Adrenal gland (tissue), 19 donors: ENCODE measurements around the gene TBC1D30. TPM values are rescaled to one million over a fixed set of nuclear protein-coding genes. Genes with fewer than 3 reads are reported as not detected.
"Not testable (repeated sequence)": the region's sequence is repeated elsewhere in the genome, so short reads cannot be mapped to it uniquely, and the experiment has no call there.

ENCODE experiments used
- DNase-seq, 7 donors: peaks; one replicate each; pipeline ENCODE4 v3.0.0-alpha.2; 2019 to 2020
- H3K27ac ChIP-seq, 5 donors: fragments of 200-600 bp; sonication (generic) in 4 of 5; 1 replicate in 3 of 5; 2 replicates in 2 of 5; pipeline versions ENCODE4 v1.5.1 to v1.8.0; 2016 to 2020; ENCODE audit warnings: mild to moderate bottlenecking in 1 of 5
- H3K27me3 ChIP-seq: fragments of 200-600 bp; 2 replicates; pipeline ENCODE4 v1.8.0; 2021
- H3K36me3 ChIP-seq, 2 donors: fragments of 200-600 bp; replicated peaks in 1 of 2; 1 replicate in 1 of 2; 2 replicates in 1 of 2; pipeline versions ENCODE4 v1.5.1 to v1.8.0; 2018 to 2022
- H3K4me1 ChIP-seq, 2 donors: fragments of 200-600 bp; replicated peaks in 1 of 2; 1 replicate in 1 of 2; 2 replicates in 1 of 2; pipeline versions ENCODE4 v1.5.1 to v1.8.0; 2018 to 2021
- H3K4me3 ChIP-seq, 4 donors: fragments of 200-600 bp; sonication (generic) in 3 of 4; one replicate each; pipeline ENCODE4 v1.5.1; 2016 to 2018
- H3K9me3 ChIP-seq, 3 donors: fragments of 200-600 bp; sonication (generic) in 1 of 3; replicated peaks in 1 of 3; 1 replicate in 2 of 3; 2 replicates in 1 of 3; pipeline versions ENCODE4 v1.5.1 to v1.8.0; 2016 to 2021
- POLR2A ChIP-seq, 2 donors: fragments of 450-650 bp; IDR thresholded peaks; one replicate each; pipeline ENCODE4 v1.6.1; 2017; ENCODE audit warnings: antibody characterized with exemption in 2 of 2, mild to moderate bottlenecking in 2 of 2, moderate library complexity in 1 of 2
- WGBS, 4 donors: extraction: QIAGEN DNeasy Blood & Tissue Kit in 2 of 4; methylation state at CpG; one replicate each; pipeline versions ENCODE4 v1.1.5 to v1.1.7; 2013 to 2017; 5-methylcytosine and 5-hydroxymethylcytosine counted together
- intact Hi-C, 2 donors: fragments of 100-400 bp; cut with DNase I; formaldehyde crosslinking; loops; one replicate each; pipeline versions ENCODE4 v1.14.1 to v1.15.0; 2022 to 2023
- long read RNA-seq, 10 donors: library from polyadenylated mRNA in 3 of 10; unstranded in 2 of 10; stranded (forward) in 1 of 10; transcript quantifications; one replicate each; pipeline ENCODE4 v2.0.0 and lab custom pipeline, GENCODE V29; 2021 to 2026
- polyA plus RNA-seq, 3 donors: library from polyadenylated mRNA; stranded (reverse); fragments of 200-250 nt in 2 of 3; fragments of 350-450 nt in 1 of 3; fragmentation: Illumina TruSeq in 1 of 3; extraction: RNeasy Lipid Tissue Mini Kit (QIAGEN cat#74804) in 1 of 3; gene quantifications; one replicate each; pipeline ENCODE4 v1.2.3, GENCODE V29; 2013 to 2014
- total RNA-seq, 9 donors: library from RNA; depleted of rRNA in 4 of 9; stranded (reverse); fragments of >200 nt in 4 of 9; fragments of 120-200 nt in 1 of 9; fragmentation: NEBNext Ultra II Directional in 1 of 9; extraction: Animal tissue kit (Norgen Biotek cat#: 25700) in 1 of 9; gene quantifications; one replicate each; pipeline versions ENCODE4 v1.1.0 to v1.2.4, GENCODE V29; 2013 to 2023
- TF ChIP-seq, protein P1 (sequence below), 6 experiments: fragments of 450-650 bp in 4 of 6; fragments of 200-600 bp in 2 of 6; sonication (generic) in 1 of 6; IDR thresholded peaks; 1 replicate in 5 of 6; 2 replicates in 1 of 6; pipeline versions ENCODE4 v1.5.1 to v1.8.0; 2016 to 2021; ENCODE audit warnings: antibody characterized with exemption in 6 of 6, mild to moderate bottlenecking in 2 of 6, moderate library complexity in 1 of 6
- donor health status: healthy with polysubstance abuse.
- donor health status: Bipolar disorder and iron deficiency.
- donor health status: DM: yes; HTN: yes; CAD: no.
- donor health status: DM: no; HTN: no; CAD: no.
- donor health status: DM: no; HTN: no; CAD: no.
- donor health status: DM: yes; HTN: yes; CAD: no.

The TBC1D30 gene, protein sequence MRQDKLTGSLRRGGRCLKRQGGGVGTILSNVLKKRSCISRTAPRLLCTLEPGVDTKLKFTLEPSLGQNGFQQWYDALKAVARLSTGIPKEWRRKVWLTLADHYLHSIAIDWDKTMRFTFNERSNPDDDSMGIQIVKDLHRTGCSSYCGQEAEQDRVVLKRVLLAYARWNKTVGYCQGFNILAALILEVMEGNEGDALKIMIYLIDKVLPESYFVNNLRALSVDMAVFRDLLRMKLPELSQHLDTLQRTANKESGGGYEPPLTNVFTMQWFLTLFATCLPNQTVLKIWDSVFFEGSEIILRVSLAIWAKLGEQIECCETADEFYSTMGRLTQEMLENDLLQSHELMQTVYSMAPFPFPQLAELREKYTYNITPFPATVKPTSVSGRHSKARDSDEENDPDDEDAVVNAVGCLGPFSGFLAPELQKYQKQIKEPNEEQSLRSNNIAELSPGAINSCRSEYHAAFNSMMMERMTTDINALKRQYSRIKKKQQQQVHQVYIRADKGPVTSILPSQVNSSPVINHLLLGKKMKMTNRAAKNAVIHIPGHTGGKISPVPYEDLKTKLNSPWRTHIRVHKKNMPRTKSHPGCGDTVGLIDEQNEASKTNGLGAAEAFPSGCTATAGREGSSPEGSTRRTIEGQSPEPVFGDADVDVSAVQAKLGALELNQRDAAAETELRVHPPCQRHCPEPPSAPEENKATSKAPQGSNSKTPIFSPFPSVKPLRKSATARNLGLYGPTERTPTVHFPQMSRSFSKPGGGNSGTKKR
- total RNA-seq, result 10 to 100 TPM in 1 of 9 donors, 1 to 10 TPM in 8; 3.0 to 13.3 (median 5.2) TPM
- polyA plus RNA-seq, result 1 to 10 TPM; 1.2 to 3.7 (median 1.4) TPM
- long read RNA-seq, donor 1, result 0 reads
- long read RNA-seq, donor 2, result 0 reads
- long read RNA-seq, donor 3, result 0 reads
- long read RNA-seq, donor 4, result 0 reads
- long read RNA-seq, donor 5, partial matches to known transcripts, result 0 of 12 reads
- long read RNA-seq, donor 5, other reads (novel, unspliced or antisense), result 12 of 12 reads
- long read RNA-seq, donor 6, result 0 reads
- long read RNA-seq, donor 7, result 0 reads
- long read RNA-seq, donor 8, result 0 reads
- long read RNA-seq, donor 9, result 0 reads
- long read RNA-seq, donor 10, result 0 reads

DNA sequence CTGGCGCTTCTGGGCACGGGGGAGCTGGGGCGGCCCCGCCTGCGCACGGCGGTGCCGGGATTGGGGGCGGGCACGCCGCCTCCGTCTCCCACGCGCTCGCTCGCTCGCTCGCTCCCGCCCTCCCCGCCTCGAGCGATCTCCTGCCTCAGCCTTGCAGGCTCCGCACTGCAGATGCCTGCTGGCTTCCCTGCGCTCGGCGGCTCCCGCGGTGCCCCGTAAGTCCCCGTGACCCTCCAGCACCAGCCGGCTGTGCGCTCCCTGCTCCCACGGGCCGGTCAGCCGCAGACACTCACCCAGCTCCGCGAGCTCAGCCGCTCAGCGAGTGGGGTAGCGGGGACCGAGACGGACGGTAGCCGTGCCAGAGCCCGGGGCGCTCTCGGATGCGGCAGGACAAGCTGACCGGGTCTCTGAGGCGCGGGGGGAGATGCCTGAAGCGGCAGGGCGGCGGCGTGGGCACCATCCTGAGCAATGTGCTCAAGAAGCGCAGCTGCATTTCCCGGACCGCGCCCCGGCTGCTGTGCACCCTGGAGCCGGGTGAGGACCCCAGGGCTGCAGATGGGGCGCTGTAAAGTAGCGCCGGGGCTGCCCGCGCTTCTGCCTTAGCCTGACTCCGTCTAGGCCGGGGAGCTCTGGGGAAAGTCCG lies at the start of gene TBC1D30:
TBC1D30 (plus strand) TSS at position 148 of the 643 bp plus-strand sequence; CDS start at position 381, 233 bp downstream.
- TF ChIP-seq, protein P1, sequence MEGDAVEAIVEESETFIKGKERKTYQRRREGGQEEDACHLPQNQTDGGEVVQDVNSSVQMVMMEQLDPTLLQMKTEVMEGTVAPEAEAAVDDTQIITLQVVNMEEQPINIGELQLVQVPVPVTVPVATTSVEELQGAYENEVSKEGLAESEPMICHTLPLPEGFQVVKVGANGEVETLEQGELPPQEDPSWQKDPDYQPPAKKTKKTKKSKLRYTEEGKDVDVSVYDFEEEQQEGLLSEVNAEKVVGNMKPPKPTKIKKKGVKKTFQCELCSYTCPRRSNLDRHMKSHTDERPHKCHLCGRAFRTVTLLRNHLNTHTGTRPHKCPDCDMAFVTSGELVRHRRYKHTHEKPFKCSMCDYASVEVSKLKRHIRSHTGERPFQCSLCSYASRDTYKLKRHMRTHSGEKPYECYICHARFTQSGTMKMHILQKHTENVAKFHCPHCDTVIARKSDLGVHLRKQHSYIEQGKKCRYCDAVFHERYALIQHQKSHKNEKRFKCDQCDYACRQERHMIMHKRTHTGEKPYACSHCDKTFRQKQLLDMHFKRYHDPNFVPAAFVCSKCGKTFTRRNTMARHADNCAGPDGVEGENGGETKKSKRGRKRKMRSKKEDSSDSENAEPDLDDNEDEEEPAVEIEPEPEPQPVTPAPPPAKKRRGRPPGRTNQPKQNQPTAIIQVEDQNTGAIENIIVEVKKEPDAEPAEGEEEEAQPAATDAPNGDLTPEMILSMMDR (IDR thresholded peaks at IDR 0.05), result no peak
- no peak for TF ChIP-seq POLR2A (IDR thresholded peaks at IDR 0.05)
- H3K36me3 ChIP-seq, result no peaks in the 10 kb centered on the region
- peak in 6 of 7 donors; percentile 23 to 62 (median 28) for DNase-seq
- peaks cover 36% of the 10 kb centered on the region for H3K27me3 ChIP-seq
- peak within 1 kb of the TSS in 2 of 4 donors; percentile 10 to 52 for H3K4me3 ChIP-seq
- no peaks in the 10 kb centered on the region for H3K9me3 ChIP-seq
- 1 to 10% (median 1%) methylated on average over 2 to 69 of the region's 69 CpGs; no CpG with 5 or more reads in 1 of the 4 donors for WGBS, 4 donors
- H3K4me1 ChIP-seq, result peaks cover 7 to 27% of the 10 kb centered on the region in 2 donors
- intact Hi-C loops, result no loop called here
- no peak within 1 kb of the TSS for H3K27ac ChIP-seq

DNA sequence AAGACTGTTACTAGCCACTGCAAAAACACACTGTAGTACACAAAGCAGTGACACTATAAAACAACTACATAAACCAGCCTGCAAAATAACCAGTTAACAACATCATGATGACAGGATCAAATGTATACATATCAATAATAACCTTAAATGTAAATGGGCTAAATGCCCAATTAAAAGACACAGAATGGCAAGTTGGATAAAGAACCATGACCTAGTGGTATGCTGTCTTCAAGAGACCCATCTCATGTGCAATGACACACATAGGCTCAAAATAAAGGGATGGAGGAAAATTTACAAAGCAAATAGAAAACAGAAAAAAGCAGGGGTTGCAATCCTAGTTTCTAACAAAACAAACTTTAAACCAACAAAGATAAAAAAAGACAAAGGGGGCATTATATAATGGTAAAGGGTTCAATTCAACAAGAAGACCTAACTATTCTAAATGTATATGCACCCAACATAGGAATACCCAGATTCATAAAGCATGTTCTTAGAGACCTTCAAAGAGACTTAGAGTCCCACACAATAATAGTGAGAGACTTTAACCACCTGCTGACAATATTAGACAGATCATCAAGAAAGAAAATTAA lies 49.2 kb upstream of the TBC1D30 start:
- intact Hi-C loops, H3K4me1 ChIP-seq, H3K27me3 ChIP-seq, H3K9me3 ChIP-seq, H3K4me3 ChIP-seq, H3K27ac ChIP-seq, H3K36me3 ChIP-seq, DNase-seq: not testable (repeated sequence)

DNA sequence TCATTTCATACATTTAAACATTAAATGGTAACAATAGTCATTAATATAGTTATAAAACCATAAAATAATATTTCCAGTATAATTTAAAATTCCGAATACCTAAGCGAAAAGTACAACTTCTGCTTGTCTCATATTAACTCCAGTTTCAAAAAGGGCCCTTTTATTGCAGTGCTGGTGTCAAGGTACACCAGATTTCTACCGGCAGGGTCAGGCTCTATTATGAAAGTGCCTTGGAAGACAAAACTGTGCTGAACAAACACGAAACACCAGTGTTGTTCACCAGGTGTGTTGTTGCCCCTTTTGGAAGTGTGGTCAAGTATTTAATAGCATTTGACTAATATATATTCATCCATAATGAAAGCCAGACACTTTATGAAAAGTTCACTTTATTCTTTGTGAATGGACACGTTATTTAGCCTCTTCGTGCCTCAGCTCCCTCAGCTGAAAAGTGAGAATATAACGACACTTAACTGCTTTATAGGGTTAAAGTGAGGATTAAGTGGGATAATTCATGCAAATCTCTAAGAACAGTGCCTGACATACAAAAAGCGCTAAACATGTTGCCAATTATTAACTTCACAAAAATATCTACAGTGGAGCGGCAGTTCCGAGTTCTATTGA lies 45.0 kb upstream of the TBC1D30 start:
- no peak for DNase-seq
- 88 to 89% (median 89%) methylated on average over 10 of the region's 10 CpGs for WGBS, 4 donors
- TF ChIP-seq POLR2A (IDR thresholded peaks at IDR 0.05), result no peak
- TF ChIP-seq, protein P1 (IDR thresholded peaks at IDR 0.05), result no peak
- H3K36me3 ChIP-seq, result no peaks in the 10 kb centered on the region
- no peaks in the 10 kb centered on the region for H3K27me3 ChIP-seq
- no peak overlapping the region for H3K4me3 ChIP-seq
- no peaks in the 10 kb centered on the region for H3K9me3 ChIP-seq
- H3K27ac ChIP-seq, result no peak overlapping the region
- peaks cover 12 to 14% of the 10 kb centered on the region in 2 donors for H3K4me1 ChIP-seq
- intact Hi-C loops, result no loop called here

DNA sequence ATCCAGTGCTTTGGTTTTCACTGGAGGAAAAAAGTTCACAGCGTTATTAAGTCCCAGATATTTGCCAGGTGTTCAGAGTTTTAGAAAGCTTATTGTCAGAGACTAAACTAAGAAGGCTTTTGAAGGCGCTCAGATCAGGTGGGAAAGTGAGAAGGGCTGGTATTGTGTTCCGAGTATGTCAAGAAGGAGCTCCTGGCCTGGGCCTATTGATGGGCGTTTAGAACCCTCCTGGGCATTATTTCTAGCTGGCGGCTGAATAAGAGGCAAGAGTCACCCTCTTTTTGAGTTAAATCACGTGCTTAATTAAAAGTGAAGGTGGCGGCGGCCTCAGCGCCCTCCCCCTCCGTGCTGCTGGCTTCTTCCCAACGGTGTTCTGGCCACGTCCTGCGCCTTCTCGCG lies 44.3 kb upstream of the TBC1D30 start:
- H3K27ac ChIP-seq, result peak overlapping the region in 3 of 5 donors; percentile 41 to 76 (median 45)
- peaks cover 12 to 14% of the 10 kb centered on the region in 2 donors for H3K4me1 ChIP-seq

More for the DNA sequence above, 44.3 kb upstream of the TBC1D30 start:
- Histone ChIP-seq H3K9me3 (no peaks in the 10 kb centered on the region), H3K27me3 (no peaks in the 10 kb centered on the region), H3K36me3 (no peaks in the 10 kb centered on the region), H3K4me3 (peak overlapping the region in 3 of 4 donors; percentile 18 to 87 (median 33))
- WGBS, 4 donors, result 13 to 44% (median 24%) methylated on average over 4 to 15 of the region's 15 CpGs
- TF ChIP-seq POLR2A (IDR thresholded peaks at IDR 0.05), result no peak
- TF ChIP-seq, protein P1 (IDR thresholded peaks at IDR 0.05), result no peak
- no peak for DNase-seq
- intact Hi-C loops, result no loop called here
